ENCODE data around the gene LRMDA.

LRMDA gene

GRCh38 chr10:75695994-75696393 lies 264.6 kb downstream of the LRMDA start:
- TF ChIP-seq FOXM1 (IDR thresholded peaks at IDR 0.05; ENCODE audit: borderline replicate concordance, low read depth) (no peak), NFIC (IDR thresholded peaks at IDR 0.05) (no peak), EGR1 (IDR thresholded peaks at IDR 0.05) (no peak)

GRCh38 chr10:75696536-75696935 lies 265.1 kb downstream of the LRMDA start:
- TF ChIP-seq ZBTB7A (IDR thresholded peaks at IDR 0.05; ENCODE audit: low read depth) = no peak
- no peak for TF ChIP-seq CREB1 (IDR thresholded peaks at IDR 0.05; ENCODE audit: low read depth)
- no peak for TF ChIP-seq NFIC (IDR thresholded peaks at IDR 0.05)
- no peak for TF ChIP-seq YY1 (IDR thresholded peaks at IDR 0.05; ENCODE audit: low read depth)
- TF ChIP-seq TCF12 (IDR thresholded peaks at IDR 0.05; ENCODE audit: low read depth) = no peak
- no peak for TF ChIP-seq EP300 (IDR thresholded peaks at IDR 0.05; ENCODE audit: borderline replicate concordance)
- no peak for TF ChIP-seq FOXM1 (IDR thresholded peaks at IDR 0.05; ENCODE audit: borderline replicate concordance, low read depth)
- no peak for TF ChIP-seq TAF1 (IDR thresholded peaks at IDR 0.05; ENCODE audit: low read depth)
- no peak for TF ChIP-seq MAX (IDR thresholded peaks at IDR 0.05)
- no peak for TF ChIP-seq TEAD4 (IDR thresholded peaks at IDR 0.05)
- no peak for TF ChIP-seq CEBPB (IDR thresholded peaks at IDR 0.05)
- no peak for TF ChIP-seq USF1 (IDR thresholded peaks at IDR 0.05)
- no peak for TF ChIP-seq REST (IDR thresholded peaks at IDR 0.05; ENCODE audit: low read depth)
- no peak for TF ChIP-seq RAD21 (IDR thresholded peaks at IDR 0.05; ENCODE audit: low read depth)
- no peak for TF ChIP-seq EGR1 (IDR thresholded peaks at IDR 0.05)

GRCh38 chr10:75703191-75703854 lies 271.9 kb downstream of the LRMDA start:
- TF ChIP-seq TAF1 (IDR thresholded peaks at IDR 0.05; ENCODE audit: low read depth) (no peak), TCF12 (IDR thresholded peaks at IDR 0.05; ENCODE audit: low read depth) (no peak), MAX (IDR thresholded peaks at IDR 0.05) (no peak), EGR1 (IDR thresholded peaks at IDR 0.05) (no peak), REST (IDR thresholded peaks at IDR 0.05; ENCODE audit: low read depth) (no peak), RAD21 (IDR thresholded peaks at IDR 0.05; ENCODE audit: low read depth) (no peak), FOXM1 (IDR thresholded peaks at IDR 0.05; ENCODE audit: borderline replicate concordance, low read depth) (no peak), CREB1 (IDR thresholded peaks at IDR 0.05; ENCODE audit: low read depth) (no peak), TEAD4 (IDR thresholded peaks at IDR 0.05) (no peak), USF1 (IDR thresholded peaks at IDR 0.05) (no peak), EP300 (IDR thresholded peaks at IDR 0.05; ENCODE audit: borderline replicate concordance) (no peak), CEBPB (IDR thresholded peaks at IDR 0.05) (no peak), NFIC (IDR thresholded peaks at IDR 0.05) (no peak), YY1 (IDR thresholded peaks at IDR 0.05; ENCODE audit: low read depth) (no peak), ZBTB7A (IDR thresholded peaks at IDR 0.05; ENCODE audit: low read depth) (no peak)

- TF ChIP-seq ZBTB7A (IDR thresholded peaks at IDR 0.05; ENCODE audit: low read depth) (no peak), CREB1 (IDR thresholded peaks at IDR 0.05; ENCODE audit: low read depth) (no peak), REST (IDR thresholded peaks at IDR 0.05; ENCODE audit: low read depth) (no peak), TCF12 (IDR thresholded peaks at IDR 0.05; ENCODE audit: low read depth) (no peak)
These were observed 274.0 kb downstream of the LRMDA start for GRCh38 chr10:75705426-75705825.

All from Ishikawa (cell line).